ENCODE data around the gene STAT4.
A peak's percentile ranks its signal among the peaks of the same experiment; 100 is the strongest.
"Not testable (repeated sequence)": the region's sequence is repeated elsewhere in the genome, so short reads cannot be mapped to it uniquely, and the experiment has no call there.

The STAT4 gene

DNA sequence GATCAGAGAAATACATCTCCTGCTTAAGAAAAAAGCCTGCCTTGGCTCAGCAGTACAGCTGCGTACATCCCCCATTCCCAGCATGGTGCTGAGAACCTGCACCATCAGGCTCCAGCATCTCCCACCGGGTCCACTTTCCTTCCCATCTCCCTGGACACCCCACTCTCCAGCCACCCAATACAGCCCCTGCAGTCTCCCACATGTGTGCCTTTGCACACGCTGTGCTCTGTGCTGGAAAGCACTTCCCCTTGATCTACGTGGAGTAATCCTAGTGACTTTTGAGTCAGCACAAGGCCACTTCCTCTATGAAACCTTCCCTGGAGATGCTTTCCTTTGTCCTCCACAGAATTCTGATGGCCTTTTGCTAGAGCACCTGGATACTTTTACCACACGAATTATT is 153.8 kb downstream of the STAT4 start:
- FAIRE-seq (no peak), DNase-seq (ENCODE audit: low spot score) (no peak)

DNA sequence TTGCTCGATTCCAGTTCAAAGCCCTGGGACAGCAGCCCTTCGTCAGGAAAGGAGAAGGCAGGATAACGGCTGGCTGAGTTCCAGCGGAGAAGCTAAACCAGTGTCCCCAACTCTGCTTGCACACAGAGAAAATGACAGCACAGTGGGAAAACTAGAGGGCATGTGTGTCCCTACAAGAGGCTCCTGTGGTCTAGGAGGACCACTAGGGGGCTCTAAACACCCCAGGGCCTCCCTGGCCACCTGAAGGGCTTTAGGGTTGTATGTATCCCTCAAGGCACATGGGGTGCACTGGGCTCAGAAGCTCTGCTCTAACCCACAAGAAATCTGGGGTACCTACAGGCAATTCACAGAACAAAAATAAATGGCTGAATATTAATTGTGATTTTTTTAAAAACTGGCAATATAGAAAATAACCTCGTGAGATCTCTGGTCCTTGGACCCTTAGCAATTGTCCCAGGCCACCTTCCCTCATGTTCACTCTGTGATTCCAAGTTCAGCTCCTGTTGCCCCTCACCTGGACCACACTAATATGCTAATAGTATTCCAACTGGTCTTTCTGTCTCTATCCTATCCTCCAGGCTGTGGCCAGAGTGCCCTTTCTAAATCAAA is 154.4 kb downstream of the STAT4 start:
- no peak for FAIRE-seq
- DNase-seq (ENCODE audit: low spot score) = peak; percentile 72

DNA sequence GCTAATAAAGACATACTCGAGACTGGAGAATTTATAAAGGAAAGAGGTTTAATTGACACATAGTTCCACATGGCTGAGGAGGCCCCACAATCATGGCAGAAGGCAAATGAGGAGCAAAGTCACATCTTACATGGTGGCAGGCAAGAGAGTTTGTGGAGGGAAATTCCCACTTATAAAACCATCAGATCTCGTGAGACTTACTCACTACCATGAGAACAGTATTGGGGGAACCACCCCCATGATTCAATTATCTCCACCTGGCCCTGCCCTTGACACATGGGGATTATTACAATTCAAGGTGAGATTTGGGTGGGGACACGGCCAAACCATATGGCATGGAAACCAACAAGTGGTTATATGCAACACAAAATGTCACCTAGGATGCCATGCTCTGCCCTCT is 155.5 kb downstream of the STAT4 start:
- DNase-seq (ENCODE audit: low spot score); FAIRE-seq: not testable (repeated sequence)

DNA sequence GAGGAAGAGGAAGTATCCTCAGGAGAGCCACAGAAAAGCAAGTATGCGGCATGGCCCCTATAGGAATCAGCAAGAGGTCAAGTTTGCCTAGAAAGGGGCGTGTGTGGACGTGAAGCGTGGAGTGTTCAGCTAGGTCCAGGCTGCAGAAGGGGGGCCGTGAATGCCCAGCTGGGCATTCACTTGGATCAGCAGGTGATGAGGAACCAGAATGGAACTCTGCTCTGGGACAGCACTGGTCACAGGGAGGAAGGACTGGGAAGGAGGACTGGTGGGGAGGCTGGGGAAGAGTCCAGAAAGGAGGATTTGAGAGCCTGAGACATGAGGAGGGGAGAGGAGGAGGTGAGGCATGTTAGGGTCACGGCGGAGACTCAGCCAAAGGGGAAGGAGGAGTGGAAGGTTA is 156.6 kb downstream of the STAT4 start:
- DNase-seq (ENCODE audit: low spot score) (no peak), FAIRE-seq (no peak)

DNA sequence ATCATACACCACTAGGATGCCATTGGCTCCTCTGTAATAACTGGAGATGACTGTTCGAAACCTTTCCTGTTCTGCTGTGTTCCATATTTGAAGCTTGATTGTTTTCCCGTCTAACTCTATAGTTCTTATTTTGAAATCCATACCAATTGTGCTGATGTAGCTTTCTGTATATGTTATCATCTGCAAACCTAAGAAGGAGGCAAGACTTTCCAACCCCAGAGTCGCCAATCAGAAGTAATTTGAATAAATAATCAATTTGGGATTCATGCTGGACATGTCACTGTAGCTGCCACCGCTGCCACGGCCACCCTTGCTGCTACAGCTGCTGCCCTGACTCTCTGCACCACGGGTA is 157.5 kb downstream of the STAT4 start:
- no peak for DNase-seq (ENCODE audit: low spot score)
- no peak for FAIRE-seq

DNA sequence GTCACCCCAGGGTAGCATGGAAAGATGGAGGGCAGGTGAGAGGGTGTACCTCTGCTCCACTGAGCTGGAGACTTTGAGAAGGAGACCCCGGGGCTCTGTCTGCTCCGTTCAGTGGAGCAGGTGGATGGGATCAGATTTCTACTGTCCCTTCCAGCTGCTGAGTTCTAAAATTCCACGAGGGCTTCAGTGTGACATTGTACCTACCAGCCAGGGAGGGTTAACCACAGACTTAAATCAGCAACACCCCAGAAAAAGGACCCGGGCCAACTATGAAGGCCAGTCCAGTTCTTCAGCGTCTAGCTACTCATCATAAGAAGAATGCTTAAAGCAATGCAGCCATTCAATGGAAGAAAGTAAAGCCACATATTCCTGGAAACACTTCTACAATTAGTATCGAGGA is 160.7 kb downstream of the STAT4 start:
- FAIRE-seq = no peak

DNA sequence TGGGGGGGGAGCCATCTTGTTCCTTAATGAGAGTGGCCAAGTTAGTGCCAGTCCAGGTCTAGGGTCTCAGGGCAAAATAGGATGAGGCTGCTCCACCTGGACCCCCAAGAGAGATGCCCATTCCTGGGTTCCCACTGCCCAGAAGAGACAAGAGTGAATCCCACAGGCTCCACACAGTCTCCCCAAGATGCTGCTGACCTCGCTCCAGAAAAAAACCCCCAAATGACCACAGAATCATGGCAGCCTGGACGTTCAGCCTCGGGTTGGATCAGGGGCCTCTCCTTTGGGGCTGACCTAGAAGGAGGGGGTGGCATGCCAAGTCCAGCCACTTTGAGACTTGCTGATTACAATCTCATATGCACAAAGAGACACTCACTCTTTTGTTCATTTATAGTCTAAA is 161.9 kb downstream of the STAT4 start:
- no peak for FAIRE-seq
- no peak for DNase-seq (ENCODE audit: low spot score)

More for the DNA sequence above, 160.7 kb downstream of the STAT4 start:
- no peak for DNase-seq (ENCODE audit: low spot score)

DNA sequence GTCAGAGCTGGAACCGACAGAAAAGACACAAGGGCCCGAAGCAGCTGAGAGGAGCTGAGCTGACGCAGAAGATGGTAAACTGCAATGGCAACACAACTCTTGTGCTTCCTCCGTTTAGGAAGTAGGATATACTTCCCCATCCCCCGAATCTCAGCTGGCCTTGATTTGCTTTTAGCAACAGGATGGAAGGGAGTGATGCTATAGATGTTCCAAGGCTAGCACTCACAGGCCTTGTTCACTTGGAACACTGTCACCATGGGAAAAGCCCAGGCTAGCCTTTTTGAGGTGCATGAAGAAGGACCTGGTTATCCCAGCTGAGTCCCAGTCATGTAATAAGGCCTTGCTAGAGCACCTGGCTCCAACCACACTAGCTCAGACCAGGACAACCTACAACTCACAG is 162.9 kb downstream of the STAT4 start:
- no peak for FAIRE-seq
- DNase-seq (ENCODE audit: low spot score) = no peak

DNA sequence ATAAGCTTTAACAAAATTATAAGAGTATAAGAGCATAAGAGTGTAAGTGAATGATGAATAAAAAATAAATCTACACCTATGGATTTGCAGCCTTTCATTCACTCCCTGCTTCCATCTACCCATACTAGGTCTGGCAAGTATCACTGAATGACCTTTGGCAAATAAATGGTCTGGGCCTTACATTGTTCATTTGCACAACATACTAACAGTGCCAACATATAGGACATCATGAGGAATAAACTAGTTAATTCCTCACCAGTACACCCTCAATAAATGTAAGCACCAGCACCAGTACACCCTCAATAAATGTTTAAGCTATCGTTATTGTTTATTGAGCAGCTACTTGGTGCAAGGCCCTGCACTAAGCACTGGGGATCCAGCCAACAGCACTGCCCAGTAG is 163.7 kb downstream of the STAT4 start:
- DNase-seq (ENCODE audit: low spot score) = no peak
- FAIRE-seq = no peak

DNA sequence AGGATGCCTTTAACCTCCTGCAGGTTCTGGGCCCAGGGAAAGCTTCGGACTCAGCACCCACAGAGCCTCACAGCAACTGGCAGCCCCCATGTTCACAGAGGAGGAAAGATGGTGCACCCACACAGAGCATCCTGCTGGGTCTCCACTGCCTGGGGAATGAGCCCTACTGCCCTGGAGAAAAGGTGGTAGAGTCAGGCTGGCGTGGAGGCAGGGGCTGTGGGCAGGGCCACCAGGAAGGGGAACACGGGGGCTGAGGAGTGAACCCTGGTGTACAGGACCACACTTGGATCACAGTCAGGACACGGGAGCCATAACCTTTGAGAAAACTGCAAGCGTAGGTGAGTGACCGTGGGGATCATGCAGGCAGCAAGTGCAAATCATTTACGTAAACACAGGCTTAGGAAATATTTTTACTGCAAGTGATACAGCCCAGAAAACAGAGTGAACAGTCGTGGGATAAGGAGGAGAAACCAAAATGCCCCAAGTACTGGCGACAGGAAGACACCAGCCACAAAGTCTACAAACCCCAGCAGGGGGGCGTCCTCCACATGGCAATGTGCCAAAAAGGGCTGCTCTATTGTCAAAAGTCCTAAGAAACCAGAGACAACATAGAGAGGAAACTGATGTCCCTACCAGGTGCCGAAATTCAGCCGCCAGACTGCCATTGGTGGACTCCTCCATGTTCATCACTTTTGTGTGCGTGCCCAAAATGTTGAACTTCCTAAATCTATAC is 164.4 kb downstream of the STAT4 start:
- FAIRE-seq (no peak), DNase-seq (ENCODE audit: low spot score) (no peak)

DNA sequence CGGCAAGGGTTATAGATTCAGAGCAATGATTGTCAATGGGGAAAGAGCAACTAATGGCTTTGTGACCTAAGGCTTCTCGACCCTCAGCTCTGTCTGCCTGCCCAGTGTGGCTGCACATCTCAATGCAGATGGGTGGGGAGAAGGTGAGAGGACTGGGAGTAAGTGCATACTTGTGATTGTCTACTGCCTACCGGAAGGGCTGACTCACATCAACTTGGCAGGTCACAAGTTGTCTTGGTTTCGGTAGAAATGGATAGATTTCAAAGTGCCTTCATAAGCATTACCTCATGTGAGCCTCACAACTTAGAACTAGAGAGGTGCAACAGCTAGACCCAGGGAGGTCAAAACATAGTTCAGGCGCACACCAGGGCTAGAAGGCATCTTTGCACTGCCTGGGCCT is 166.2 kb downstream of the STAT4 start:
- no peak for DNase-seq (ENCODE audit: low spot score)
- no peak for FAIRE-seq

DNA sequence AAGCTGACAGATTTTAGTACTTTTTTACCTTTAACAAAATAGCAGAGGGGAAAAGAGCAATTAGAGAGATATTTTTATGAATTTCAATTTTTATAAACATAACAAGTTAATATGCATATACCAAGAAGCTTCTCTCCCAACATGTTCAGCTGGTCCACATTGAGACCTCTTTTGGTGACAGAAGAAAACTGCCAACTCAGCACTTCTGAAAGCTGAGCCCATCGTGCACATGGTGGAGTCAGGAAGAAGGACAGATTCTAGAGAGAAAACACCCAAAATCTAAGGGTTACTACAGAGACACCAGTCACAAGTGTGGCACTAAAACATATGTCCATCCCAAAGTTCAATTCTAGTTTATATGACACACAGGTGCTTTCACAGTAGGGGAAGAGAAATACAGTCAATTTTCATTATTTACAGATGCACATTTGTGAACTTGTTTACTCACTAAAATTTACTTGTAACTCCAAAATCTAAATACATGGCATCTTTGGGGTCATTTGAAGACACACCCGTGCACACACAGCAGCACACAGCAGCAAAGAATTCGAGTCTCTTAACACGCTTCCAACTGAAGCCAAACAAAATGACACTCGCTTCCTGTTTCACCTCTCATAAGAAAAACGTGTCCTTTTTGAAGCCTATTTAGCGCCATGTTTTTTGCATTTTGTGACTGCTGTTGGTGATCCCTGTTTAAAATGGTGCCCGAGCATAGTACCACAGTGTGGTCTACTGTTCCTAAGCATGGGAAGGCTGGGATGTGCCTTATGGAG is 168.3 kb downstream of the STAT4 start:
- FAIRE-seq (no peak), DNase-seq (ENCODE audit: low spot score) (no peak)

DNA sequence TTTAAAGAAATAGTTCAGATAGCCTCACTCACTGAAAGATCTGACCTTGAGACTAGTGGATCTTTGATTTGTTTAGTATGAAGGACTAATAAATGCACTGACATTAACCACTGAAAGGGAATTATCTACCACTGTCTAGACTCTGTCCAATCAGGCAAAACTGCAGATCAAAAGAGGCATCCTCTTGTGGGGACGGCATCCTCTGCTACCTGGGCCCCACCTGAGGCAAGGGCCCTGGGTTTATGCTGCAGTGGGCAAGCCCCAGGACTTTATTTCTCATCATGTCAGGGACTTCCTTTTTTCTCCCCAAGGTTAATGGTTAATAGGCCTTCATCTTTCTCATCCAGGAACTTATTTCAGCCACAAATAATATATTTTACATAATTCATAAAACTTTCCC is 169.1 kb downstream of the STAT4 start:
- DNase-seq (ENCODE audit: low spot score) (no peak), FAIRE-seq (no peak)

DNA sequence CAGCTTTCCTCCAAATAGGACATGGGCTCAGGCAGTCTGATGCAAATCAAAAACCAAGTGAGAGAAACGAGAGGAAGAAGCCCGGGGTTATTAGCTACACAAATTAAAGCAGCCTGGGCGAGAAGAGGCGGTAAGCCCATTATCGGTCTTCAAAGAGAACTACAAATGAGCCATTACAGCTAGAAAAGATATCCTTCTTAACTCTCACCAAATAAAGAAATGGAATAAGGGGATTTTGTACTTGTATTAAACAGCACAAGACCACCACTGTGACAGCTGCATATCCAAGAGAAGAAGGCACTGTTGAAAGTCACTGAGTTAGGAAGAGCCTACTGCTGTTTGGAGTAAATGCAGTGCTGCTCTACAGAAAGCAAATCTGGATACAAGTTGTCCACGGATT is 169.5 kb downstream of the STAT4 start:
- DNase-seq (ENCODE audit: low spot score) = no peak
- no peak for FAIRE-seq

DNA sequence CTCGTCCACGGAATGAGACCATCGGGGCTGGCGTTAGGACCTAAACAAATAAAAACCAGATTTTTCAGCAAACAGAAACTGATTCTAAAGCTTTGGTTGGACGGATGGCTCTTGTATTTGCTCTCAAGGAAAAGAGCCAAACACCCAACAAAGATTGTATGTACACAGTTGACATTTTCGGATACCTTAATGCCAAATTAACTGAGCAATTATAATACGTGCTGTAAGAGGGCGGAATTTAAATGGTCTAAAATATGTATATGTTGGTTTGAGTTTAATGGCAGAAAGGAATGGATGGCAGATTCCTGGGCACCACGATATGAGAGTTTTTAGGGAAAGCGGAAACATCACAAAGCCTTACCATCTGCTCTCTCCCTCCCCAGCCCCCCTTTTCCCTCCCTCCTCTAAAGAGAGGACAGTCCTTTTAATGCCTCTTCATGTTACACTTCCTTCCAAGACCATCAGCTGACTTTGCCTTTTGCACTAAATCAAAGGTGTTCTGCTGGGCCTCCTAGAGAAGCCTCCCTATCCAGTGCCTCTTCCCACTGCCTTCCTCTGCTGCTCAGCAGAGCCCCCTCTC is 170.1 kb downstream of the STAT4 start:
- no peak for DNase-seq (ENCODE audit: low spot score)
- FAIRE-seq = no peak

DNA sequence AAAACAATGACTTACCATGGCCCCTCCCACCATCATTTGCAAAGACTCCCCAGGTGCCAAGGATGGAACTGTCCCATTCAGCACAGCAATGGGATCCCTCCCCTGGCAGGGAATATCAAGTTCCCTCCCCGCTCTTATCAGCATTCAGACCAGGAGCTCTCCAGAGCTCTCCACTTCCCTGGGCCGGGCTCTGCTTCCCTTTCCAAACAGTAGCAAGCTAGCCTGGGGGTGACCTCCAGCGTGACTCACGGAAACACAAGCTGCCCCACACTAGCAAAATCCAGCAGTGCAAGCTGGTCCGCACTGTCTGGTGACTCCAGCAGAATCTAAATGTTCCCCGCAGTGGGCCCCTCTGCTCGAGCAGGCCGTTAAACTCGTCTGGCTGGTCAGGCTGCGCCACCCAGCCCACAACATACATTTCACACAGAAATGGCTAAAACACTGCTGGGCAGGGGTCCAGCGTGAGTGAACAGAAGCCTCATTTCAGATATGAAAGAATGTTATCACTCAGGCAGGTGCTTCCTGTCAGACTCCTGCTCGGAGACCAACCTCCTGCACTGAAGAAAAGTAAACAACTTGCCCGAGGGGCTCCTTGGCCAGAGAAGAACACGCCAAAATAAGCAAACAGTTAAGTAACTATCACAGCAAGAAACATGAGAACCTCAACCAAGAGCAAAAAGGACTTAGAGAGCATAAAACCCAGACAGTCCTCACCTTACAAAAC is 170.7 kb downstream of the STAT4 start:
- FAIRE-seq (no peak), DNase-seq (ENCODE audit: low spot score) (no peak)

All from urothelium cell line (cell line).